SK-N-SH (cell line): ENCODE measurements around the gene TCL1A. TPM values are rescaled to one million over a fixed set of nuclear protein-coding genes. Genes with fewer than 3 reads are reported as not detected.

ENCODE experiments used
- CTCF ChIA-PET: fragments of 300-600, 350-600 bp; formaldehyde crosslinking; extraction: SDS; loops from one replicate; lab custom pipeline; 2021; lab: Yijun Ruan, JAX
- POLR2A ChIA-PET: fragments of 350-600 bp; sonication (Branson Sonifier 250); formaldehyde crosslinking; extraction: SDS; loops from one replicate; lab custom pipeline; 2020; ENCODE audit warnings: antibody characterized with exemption, inconsistent platforms; lab: Yijun Ruan, JAX
- DNase-seq: peaks from one replicate; pipeline ENCODE4 v3.0.0; 2012
- H2AFZ ChIP-seq: fragments of 200-600 bp; sonication (generic); 2 replicates; pipeline ENCODE4 v1.8.1; 2016; ENCODE audit warnings: antibody characterized with exemption, mild to moderate bottlenecking, low read depth
- H3F3A ChIP-seq: fragments of 200-600 bp; sonication (generic); replicated peaks from 2 replicates; pipeline ENCODE3; 2016; ENCODE audit warnings: antibody characterized with exemption, mild to moderate bottlenecking; ENCODE audit not compliant: insufficient read depth
- H3K27ac ChIP-seq, 2 experiments: fragments of 200-500 bp in 1 of 2; fragments of 200-600 bp in 1 of 2; sonication (Bioruptor generic) in 1 of 2; sonication (generic), shearing (Covaris generic) in 1 of 2; 2 replicates each; pipeline versions ENCODE4 v1.5.1 to v1.6.1; 2014 to 2016; ENCODE audit warnings: low read depth in 2 of 2, inconsistent platforms in 1 of 2, low read length in 1 of 2, mild to moderate bottlenecking in 1 of 2, mixed read lengths in 1 of 2
- H3K27me3 ChIP-seq: fragments of 200-600 bp; sonication (generic), shearing (Covaris generic); 2 replicates; pipeline ENCODE4 v1.6.1; 2016; ENCODE audit warnings: mixed run types; ENCODE audit not compliant: insufficient read depth
- H3K36me3 ChIP-seq, 2 experiments: fragments of 200-500 bp in 1 of 2; fragments of 200-600 bp in 1 of 2; sonication (Bioruptor generic) in 1 of 2; sonication (generic) in 1 of 2; replicated peaks in 1 of 2; 2 replicates each; pipeline versions ENCODE3 to v1.5.1; 2014 to 2016; ENCODE audit warnings: low read length in 1 of 2, mild to moderate bottlenecking in 1 of 2; ENCODE audit not compliant: insufficient read depth in 2 of 2, control insufficient read depth in 1 of 2
- H3K4me1 ChIP-seq, 2 experiments: fragments of 200-500 bp in 1 of 2; fragments of 200-600 bp in 1 of 2; sonication (Bioruptor generic) in 1 of 2; sonication (generic), shearing (Covaris generic) in 1 of 2; 2 replicates each; pipeline versions ENCODE4 v1.5.1 to v1.6.1; 2014 to 2016; ENCODE audit warnings: low read depth in 1 of 2, low read length in 1 of 2, mixed run types in 1 of 2; ENCODE audit not compliant: insufficient read depth in 2 of 2, control insufficient read depth in 1 of 2
- H3K4me2 ChIP-seq: fragments of 200-600 bp; sonication (generic), shearing (Covaris generic); 2 replicates; pipeline ENCODE4 v1.6.1; 2017; ENCODE audit warnings: mixed run types
- H3K4me3 ChIP-seq, 2 experiments: fragments of 200-500 bp in 1 of 2; fragments of 200-600 bp in 1 of 2; sonication (Bioruptor generic) in 1 of 2; sonication (generic), shearing (Covaris generic) in 1 of 2; 2 replicates each; pipeline versions ENCODE4 v1.5.1 to v1.8.1; 2014 to 2016; ENCODE audit warnings: low read depth in 2 of 2, inconsistent platforms in 1 of 2, low read length in 1 of 2, mild to moderate bottlenecking in 1 of 2, mixed read lengths in 1 of 2, moderate library complexity in 1 of 2
- H3K79me2 ChIP-seq: fragments of 200-600 bp; sonication (generic); 2 replicates; pipeline ENCODE4 v1.8.1; 2017; ENCODE audit warnings: mild to moderate bottlenecking; ENCODE audit not compliant: insufficient read depth
- H3K9ac ChIP-seq: fragments of 200-600 bp; sonication (generic); 2 replicates; pipeline ENCODE4 v1.6.1; 2017; ENCODE audit warnings: mixed run types
- H3K9me2 ChIP-seq: fragments of 200-600 bp; sonication (generic); 2 replicates; pipeline ENCODE4 v1.6.1; 2017; ENCODE audit warnings: mixed run types
- H3K9me3 ChIP-seq: fragments of 200-600 bp; sonication (generic); 2 replicates; pipeline ENCODE4 v1.6.1; 2017; ENCODE audit warnings: mixed run types, mild to moderate bottlenecking, moderate library complexity
- H4K20me1 ChIP-seq: fragments of 200-600 bp; sonication (generic); 2 replicates; pipeline ENCODE4 v1.6.1; 2017; ENCODE audit warnings: mild to moderate bottlenecking, mixed run types; ENCODE audit not compliant: insufficient read depth
- CTCF ChIP-seq: fragments of 200-600 bp; sonication (generic); IDR thresholded peaks from 2 replicates; pipeline ENCODE4 v1.6.1; 2017; ENCODE audit warnings: antibody characterized with exemption, mild to moderate bottlenecking, moderate library complexity
- FOXM1 ChIP-seq: IDR thresholded peaks from 2 replicates; pipeline ENCODE4 v1.4.0; 2012; ENCODE audit warnings: low read depth, mild to moderate bottlenecking
- GABPA ChIP-seq: IDR thresholded peaks from 2 replicates; pipeline ENCODE4 v1.4.0; 2012; ENCODE audit warnings: low read depth, mild to moderate bottlenecking
- MEF2A ChIP-seq: IDR thresholded peaks from 2 replicates; pipeline ENCODE4 v1.4.0; 2012; ENCODE audit warnings: low read depth, borderline replicate concordance
- NFIC ChIP-seq: IDR thresholded peaks from 2 replicates; pipeline ENCODE4 v1.4.0; 2012; ENCODE audit warnings: borderline replicate concordance
- NRF1 ChIP-seq: IDR thresholded peaks from 2 replicates; pipeline ENCODE4 v1.6.1; 2012; ENCODE audit warnings: low read depth, mild to moderate bottlenecking, low read length
- RFX5 ChIP-seq: IDR thresholded peaks from 2 replicates; pipeline ENCODE4 v1.6.1; 2012; ENCODE audit warnings: mild to moderate bottlenecking, improper control_type of control experiment, low read length
- SMC3 ChIP-seq: IDR thresholded peaks from 2 replicates; pipeline ENCODE4 v1.6.1; 2012; ENCODE audit warnings: low read depth, low read length, improper control_type of control experiment
- TAF1 ChIP-seq: IDR thresholded peaks from 2 replicates; pipeline ENCODE4 v1.6.1; 2012; ENCODE audit warnings: low read depth, mild to moderate bottlenecking, low read length, moderate library complexity, borderline replicate concordance
- TEAD4 ChIP-seq: IDR thresholded peaks from 2 replicates; pipeline ENCODE4 v1.4.0; 2012; ENCODE audit warnings: mild to moderate bottlenecking, borderline replicate concordance; ENCODE audit not compliant: insufficient read depth
- USF2 ChIP-seq: fragments of 150-350 bp; IDR thresholded peaks from 2 replicates; pipeline ENCODE4 v1.6.1; 2017; ENCODE audit warnings: antibody characterized with exemption, low read length, low read depth, borderline replicate concordance
- WGBS: methylation state at CpG from one replicate; pipeline ENCODE4 v1.1.6; 2017; ENCODE audit warnings: low lambda C conversion rate; 5-methylcytosine and 5-hydroxymethylcytosine counted together
- polyA plus RNA-seq, 3 experiments: library from polyadenylated mRNA; depleted of rRNA; stranded (reverse); fragments of >200 nt; gene quantifications; 2 replicates each; pipeline ENCODE4 v1.2.3, GENCODE V29; 2012

The TCL1A gene
- polyA plus RNA-seq, 1 of the 3 experiments (the other 2 are of a cell fraction), result not detected

GRCh38 chr14:95712398-95712797 lies 1.5 kb downstream of the TCL1A start:
- Histone ChIP-seq H3F3A (no peaks in the 10 kb centered on the region), H3K27ac (no peak overlapping the region), H3K9me3 (no peaks in the 10 kb centered on the region), H3K79me2 (no peaks in the 10 kb centered on the region), H2AFZ (no peak overlapping the region), H3K27me3 (no peaks in the 10 kb centered on the region), H3K4me2 (no peak overlapping the region), H3K4me3 (no peak overlapping the region), H3K4me1 (no peaks in the 10 kb centered on the region), H3K9me2 (no peaks in the 10 kb centered on the region), H3K36me3 (no peaks in the 10 kb centered on the region), H3K9ac (no peak overlapping the region), H4K20me1 (no peaks in the 10 kb centered on the region)
- DNase-seq, result no peak
- ChIA-PET CTCF (no interaction called here), POLR2A (no interaction called here)
- 48% methylated on average over 8 of the region's 9 CpGs for WGBS
- no peak for TF ChIP-seq MEF2A
- no peak for TF ChIP-seq FOXM1
- no peak for TF ChIP-seq NFIC
- TF ChIP-seq SMC3, result no peak
- TF ChIP-seq USF2, result no peak

DNA sequence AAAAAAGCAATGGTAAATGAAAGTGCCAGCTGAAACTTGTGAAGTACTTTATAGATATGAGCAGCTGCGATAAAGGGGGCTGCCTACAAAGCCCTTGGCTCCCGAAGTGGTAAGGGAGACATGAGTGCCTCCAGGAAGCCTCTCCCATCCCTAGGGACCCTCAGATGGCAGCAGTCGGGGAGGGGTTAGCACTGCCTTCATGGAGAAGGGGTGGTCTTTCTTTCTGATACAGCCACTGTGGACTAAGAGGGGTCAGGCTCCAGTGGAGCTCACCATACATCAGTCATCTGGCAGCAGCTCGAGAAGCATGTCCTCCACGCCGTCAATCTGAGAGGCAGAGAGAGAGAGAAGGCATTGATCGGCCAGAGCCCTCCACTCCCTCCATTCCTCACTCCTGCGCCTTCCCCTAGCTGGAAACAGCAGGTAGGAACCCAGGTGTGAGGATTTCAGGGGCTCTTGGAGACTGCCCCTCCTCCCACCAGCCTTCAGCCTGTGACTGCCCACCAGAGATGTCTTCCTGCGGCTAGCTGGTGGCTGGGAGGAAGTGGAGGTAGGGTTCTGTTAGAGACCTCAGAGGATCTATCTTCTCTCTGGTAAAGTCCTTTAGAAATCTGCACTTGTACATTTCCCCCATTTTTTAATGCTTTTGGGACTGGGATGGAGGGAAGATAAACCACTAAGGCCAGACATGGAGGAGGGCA lies 2.3 kb downstream of the TCL1A start:
- no peaks in the 10 kb centered on the region for H3K36me3 ChIP-seq
- no peak overlapping the region for H3K4me2 ChIP-seq
- H3F3A ChIP-seq, result no peaks in the 10 kb centered on the region
- CTCF ChIA-PET, result interaction anchor here (0.6 kb wide), 1 partner anchor 69 kb away, joined by 3 read pairs; no protein-coding TSS in a partner anchor
- POLR2A ChIA-PET, result no interaction called here
- no peak overlapping the region for H3K4me3 ChIP-seq
- no peaks in the 10 kb centered on the region for H3K79me2 ChIP-seq
- no peak overlapping the region for H2AFZ ChIP-seq
- no peaks in the 10 kb centered on the region for H3K9me2 ChIP-seq
- no peaks in the 10 kb centered on the region for H3K9me3 ChIP-seq
- H4K20me1 ChIP-seq, result no peaks in the 10 kb centered on the region
- no peak overlapping the region for H3K9ac ChIP-seq
- DNase-seq, result no peak
- TF ChIP-seq TAF1 (no peak), GABPA (no peak), TEAD4 (no peak), NRF1 (no peak), SMC3 (no peak), RFX5 (no peak), MEF2A (no peak), CTCF (no peak)
- no peaks in the 10 kb centered on the region for H3K27me3 ChIP-seq
- 14% methylated on average over 7 of the region's 9 CpGs for WGBS
- no peaks in the 10 kb centered on the region for H3K4me1 ChIP-seq
- H3K27ac ChIP-seq, result no peak overlapping the region
